ENCODE results near the gene RUVBL2. TPM values are rescaled to one million over a fixed set of nuclear protein-coding genes. Genes with fewer than 3 reads are reported as not detected.
A peak's percentile ranks its signal among the peaks of the same experiment; 100 is the strongest.

RUVBL2 gene
- total RNA-seq, 1 experiment from 2014 or later, result 199 TPM

DNA sequence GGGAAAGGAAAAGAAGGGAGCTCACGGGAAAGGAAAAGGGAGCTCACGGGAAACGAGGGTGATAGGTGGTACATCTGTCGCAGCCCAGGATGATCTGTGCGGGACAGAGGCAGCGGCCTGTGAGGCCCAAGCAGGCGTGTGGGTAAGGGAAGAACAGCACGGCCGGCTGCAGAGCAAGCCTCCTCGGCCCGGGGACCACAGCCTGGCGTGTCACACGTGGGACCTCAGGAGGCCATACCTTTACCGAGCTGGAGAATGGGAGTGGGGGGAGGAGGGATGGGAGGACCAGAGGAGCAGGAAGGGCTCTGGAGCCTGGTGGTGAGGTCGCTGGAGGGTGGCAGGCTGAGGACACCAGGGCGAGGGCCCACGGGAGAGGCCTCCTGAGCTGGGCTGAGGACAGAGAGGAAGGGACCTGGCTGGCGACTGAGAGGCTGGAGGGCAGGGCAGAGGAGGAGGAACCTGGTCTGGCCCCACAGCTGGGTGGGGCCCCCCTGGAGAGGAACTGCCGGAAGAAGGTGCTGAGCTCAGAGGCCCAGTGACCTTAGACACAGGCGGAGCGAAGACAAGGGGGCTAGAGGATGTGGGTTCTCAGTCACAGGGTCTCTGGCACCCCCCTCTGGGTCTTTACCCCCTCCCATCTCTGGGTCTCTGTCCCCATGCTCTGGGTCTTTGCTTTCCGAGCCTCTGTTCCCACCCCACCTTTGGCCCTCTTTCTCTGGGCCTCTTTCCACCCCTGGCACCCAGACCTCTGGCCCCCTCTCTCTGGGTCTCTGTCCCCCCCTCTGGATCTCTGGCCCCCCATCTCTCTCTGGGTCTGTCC is 31.4 kb upstream of the RUVBL2 start:
- H3K36me3 Mint-ChIP-seq (ENCODE audit: insufficient read depth, unreplicated experiment), result peaks cover 97% of the 10 kb centered on the region
- BruUV-seq (replicated peaks), result no TSS peak
- H3K4me3 Mint-ChIP-seq (ENCODE audit: low read depth, unreplicated experiment), result peak overlapping the region; percentile 98
- intact Hi-C loops (cut with micrococcal nuclease; ENCODE audit: unreplicated experiment), result no loop called here
- H3K27me3 Mint-ChIP-seq (ENCODE audit: unreplicated experiment), result no peaks in the 10 kb centered on the region
- CTCF ChIA-PET, result interaction anchor here (0.6 to 0.9 kb wide), 2 partner anchors 8 to 183 kb away, joined by 3 to 6 read pairs; no protein-coding TSS in a partner anchor
- TF ChIP-seq, protein P1, sequence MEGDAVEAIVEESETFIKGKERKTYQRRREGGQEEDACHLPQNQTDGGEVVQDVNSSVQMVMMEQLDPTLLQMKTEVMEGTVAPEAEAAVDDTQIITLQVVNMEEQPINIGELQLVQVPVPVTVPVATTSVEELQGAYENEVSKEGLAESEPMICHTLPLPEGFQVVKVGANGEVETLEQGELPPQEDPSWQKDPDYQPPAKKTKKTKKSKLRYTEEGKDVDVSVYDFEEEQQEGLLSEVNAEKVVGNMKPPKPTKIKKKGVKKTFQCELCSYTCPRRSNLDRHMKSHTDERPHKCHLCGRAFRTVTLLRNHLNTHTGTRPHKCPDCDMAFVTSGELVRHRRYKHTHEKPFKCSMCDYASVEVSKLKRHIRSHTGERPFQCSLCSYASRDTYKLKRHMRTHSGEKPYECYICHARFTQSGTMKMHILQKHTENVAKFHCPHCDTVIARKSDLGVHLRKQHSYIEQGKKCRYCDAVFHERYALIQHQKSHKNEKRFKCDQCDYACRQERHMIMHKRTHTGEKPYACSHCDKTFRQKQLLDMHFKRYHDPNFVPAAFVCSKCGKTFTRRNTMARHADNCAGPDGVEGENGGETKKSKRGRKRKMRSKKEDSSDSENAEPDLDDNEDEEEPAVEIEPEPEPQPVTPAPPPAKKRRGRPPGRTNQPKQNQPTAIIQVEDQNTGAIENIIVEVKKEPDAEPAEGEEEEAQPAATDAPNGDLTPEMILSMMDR (IDR thresholded peaks at IDR 0.05; ENCODE audit: unreplicated experiment), result no peak
- H3K4me1 Mint-ChIP-seq (ENCODE audit: low read depth, unreplicated experiment), result peaks cover 50% of the 10 kb centered on the region
- H3K27ac Mint-ChIP-seq (ENCODE audit: unreplicated experiment), result peak overlapping the region; percentile 99
- H3K9me3 Mint-ChIP-seq (ENCODE audit: low read depth, unreplicated experiment), result no peaks in the 10 kb centered on the region
- peak; percentile 76 for DNase-seq

DNA sequence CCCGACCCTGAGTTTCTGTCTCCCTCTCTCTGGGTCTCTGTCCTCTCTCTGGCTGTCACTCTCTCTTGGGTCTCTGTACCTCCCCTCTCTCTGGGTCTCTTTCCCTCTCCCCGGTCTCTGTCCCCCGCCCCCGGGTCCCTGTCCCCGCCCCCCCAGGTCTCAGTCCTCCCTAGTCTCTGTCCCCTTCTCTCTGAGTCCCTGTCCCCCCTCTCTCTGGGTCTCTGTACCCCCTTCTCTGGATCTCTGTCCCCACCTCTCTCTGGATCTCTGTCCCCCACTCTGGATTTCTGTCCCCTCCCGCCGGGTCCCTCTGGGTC is 30.9 kb upstream of the RUVBL2 start:
- CTCF ChIA-PET, result interaction anchor here (0.6 to 0.9 kb wide), 2 partner anchors 8 to 183 kb away, joined by 3 to 6 read pairs; no protein-coding TSS in a partner anchor
- peak overlapping the region; percentile 98 for H3K4me3 Mint-ChIP-seq (ENCODE audit: low read depth, unreplicated experiment)
- TF ChIP-seq, protein P1 (IDR thresholded peaks at IDR 0.05; ENCODE audit: unreplicated experiment), result no peak
- intact Hi-C loops (cut with micrococcal nuclease; ENCODE audit: unreplicated experiment), result no loop called here
- H3K4me1 Mint-ChIP-seq (ENCODE audit: low read depth, unreplicated experiment), result peaks cover 50% of the 10 kb centered on the region
- H3K27me3 Mint-ChIP-seq (ENCODE audit: unreplicated experiment), result no peaks in the 10 kb centered on the region
- H3K9me3 Mint-ChIP-seq (ENCODE audit: low read depth, unreplicated experiment), result no peaks in the 10 kb centered on the region
- H3K27ac Mint-ChIP-seq (ENCODE audit: unreplicated experiment), result peak overlapping the region; percentile 99
- peaks cover 97% of the 10 kb centered on the region for H3K36me3 Mint-ChIP-seq (ENCODE audit: insufficient read depth, unreplicated experiment)
- no peak for DNase-seq
- no TSS peak for BruUV-seq (replicated peaks)

DNA sequence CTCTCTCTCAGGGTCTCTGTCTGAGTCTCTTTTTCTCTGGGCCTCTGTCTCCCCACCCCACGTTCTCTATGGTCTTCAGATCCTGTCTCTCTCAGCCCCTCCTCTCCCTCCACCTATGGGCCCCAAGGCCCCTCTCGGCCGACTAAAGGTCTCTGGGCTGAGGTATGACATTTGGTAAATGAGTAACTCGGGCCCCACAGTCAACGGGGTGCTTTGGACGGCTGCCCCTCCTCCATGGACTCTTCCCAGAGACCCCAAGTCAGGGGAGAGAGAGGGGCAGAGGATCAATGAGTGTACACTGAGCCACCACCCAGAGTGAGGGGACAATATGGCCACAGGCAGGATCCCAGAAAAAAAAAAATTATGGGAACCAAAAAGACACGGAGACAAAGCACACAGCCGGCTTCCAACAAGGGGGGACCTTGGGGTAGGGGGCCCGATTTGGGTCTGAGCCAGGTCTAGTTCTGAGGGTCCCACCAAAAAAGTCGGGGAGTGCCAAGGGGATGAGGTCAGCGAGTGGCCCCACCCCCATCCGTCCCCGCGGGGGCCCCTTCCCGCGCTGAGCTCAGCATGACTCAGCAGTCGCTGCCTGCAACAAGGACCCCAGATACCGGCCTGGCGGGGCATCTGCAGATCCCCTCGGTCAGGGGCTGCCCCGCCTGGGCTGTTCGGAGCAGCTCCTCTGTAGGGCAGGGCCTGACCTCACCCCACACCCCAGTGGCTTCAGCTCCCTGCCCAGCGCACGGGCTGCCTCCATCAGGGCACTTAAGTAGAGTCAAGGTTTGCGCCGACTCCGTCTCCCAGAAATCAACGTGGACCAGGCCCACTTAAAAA is 30.1 kb upstream of the RUVBL2 start:
- Mint-ChIP-seq H3K9me3 (ENCODE audit: low read depth, unreplicated experiment) (no peaks in the 10 kb centered on the region), H3K4me1 (ENCODE audit: low read depth, unreplicated experiment) (peaks cover 50% of the 10 kb centered on the region)

More for the DNA sequence above, 30.1 kb upstream of the RUVBL2 start:
- DNase-seq, result peak; percentile 75
- H3K27ac Mint-ChIP-seq (ENCODE audit: unreplicated experiment), result peak overlapping the region; percentile 99
- H3K27me3 Mint-ChIP-seq (ENCODE audit: unreplicated experiment), result no peaks in the 10 kb centered on the region
- peaks cover 94% of the 10 kb centered on the region for H3K36me3 Mint-ChIP-seq (ENCODE audit: insufficient read depth, unreplicated experiment)
- CTCF ChIA-PET, result interaction anchor here (1.3 kb wide), 1 partner anchor 9 kb away, joined by 4 read pairs; the partner anchor contains the start of gene BAX
- TF ChIP-seq, protein P1 (IDR thresholded peaks at IDR 0.05; ENCODE audit: unreplicated experiment), result no peak
- intact Hi-C loops (cut with micrococcal nuclease; ENCODE audit: unreplicated experiment), result loop anchor here (2.0 kb wide), 1 partner anchor 89 kb away; no protein-coding TSS in a partner anchor
- BruUV-seq (replicated peaks), result no TSS peak
- H3K4me3 Mint-ChIP-seq (ENCODE audit: low read depth, unreplicated experiment), result peak overlapping the region; percentile 98

Measured in Calu3 (cell line).